DOHH2 (cell line): ENCODE data around the gene COL5A1.

Experiments used
- H3F3A ChIP-seq: fragments of 200-600 bp; sonication (generic), shearing (Covaris generic); 2 replicates; pipeline ENCODE4 v1.6.0; 2016; ENCODE audit warnings: antibody characterized with exemption, mild to moderate bottlenecking; ENCODE audit not compliant: control insufficient read depth, insufficient read depth
- H3K27ac ChIP-seq: fragments of 200-600 bp; sonication (generic); 2 replicates; pipeline ENCODE4 v1.5.1; 2014; ENCODE audit warnings: low read depth, mild to moderate bottlenecking, low read length, moderate library complexity
- H3K27me3 ChIP-seq: fragments of 200-600 bp; sonication (generic); 2 replicates; pipeline ENCODE4 v1.6.1; 2014; ENCODE audit warnings: mild to moderate bottlenecking, low read length, mixed read lengths; ENCODE audit not compliant: control insufficient read depth
- H3K36me3 ChIP-seq: fragments of 200-600 bp; sonication (generic); 2 replicates; pipeline ENCODE4 v1.6.1; 2014; ENCODE audit warnings: mild to moderate bottlenecking, low read length, moderate library complexity, mixed read lengths; ENCODE audit not compliant: control insufficient read depth
- H3K4me1 ChIP-seq: fragments of 200-600 bp; sonication (generic); 2 replicates; pipeline ENCODE4 v1.6.1; 2014; ENCODE audit warnings: mild to moderate bottlenecking, low read length, mixed read lengths; ENCODE audit not compliant: control insufficient read depth
- H3K4me2 ChIP-seq: fragments of 200-600 bp; sonication (generic); 2 replicates; pipeline ENCODE4 v1.6.0; 2014; ENCODE audit warnings: mild to moderate bottlenecking, low read length, moderate library complexity
- H3K4me3 ChIP-seq: fragments of 200-600 bp; sonication (generic); 2 replicates; pipeline ENCODE4 v1.5.1; 2014; ENCODE audit warnings: mild to moderate bottlenecking, low read length, mixed read lengths
- H3K79me2 ChIP-seq: fragments of 200-600 bp; sonication (generic); 2 replicates; pipeline ENCODE4 v1.6.1; 2014; ENCODE audit warnings: mild to moderate bottlenecking, low read length, mixed read lengths; ENCODE audit not compliant: control insufficient read depth
- H3K9me2 ChIP-seq: fragments of 200-600 bp; sonication (generic); replicated peaks from 2 replicates; pipeline ENCODE4 v1.6.1; 2014; ENCODE audit warnings: mild to moderate bottlenecking, low read length, mixed read lengths; ENCODE audit not compliant: control insufficient read depth
- H3K9me3 ChIP-seq: fragments of 200-600 bp; sonication (generic); 2 replicates; pipeline ENCODE4 v1.6.1; 2014; ENCODE audit warnings: antibody characterized with exemption, low read length, mixed read lengths; ENCODE audit not compliant: control insufficient read depth, insufficient read depth
- H4K20me1 ChIP-seq: fragments of 200-600 bp; sonication (generic); 2 replicates; pipeline ENCODE4 v1.6.0; 2014; ENCODE audit warnings: low read depth, mild to moderate bottlenecking, antibody characterized with exemption, low read length, moderate library complexity; ENCODE audit not compliant: control insufficient read depth, insufficient read depth
- EZH2phosphoT487 ChIP-seq: fragments of 200-600 bp; sonication (generic); IDR thresholded peaks from 2 replicates; pipeline ENCODE4 v1.6.1; 2017; ENCODE audit warnings: borderline replicate concordance, mild to moderate bottlenecking, antibody characterized with exemption, low read length, moderate library complexity, mixed read lengths
- TF ChIP-seq, protein P1 (sequence below): fragments of 200-600 bp; sonication (generic); IDR thresholded peaks from one replicate; pipeline ENCODE4 v1.5.1; 2014; ENCODE audit warnings: antibody characterized with exemption, mild to moderate bottlenecking, low read depth, low read length; ENCODE audit not compliant: poor library complexity, severe bottlenecking

Gene COL5A1

DNA sequence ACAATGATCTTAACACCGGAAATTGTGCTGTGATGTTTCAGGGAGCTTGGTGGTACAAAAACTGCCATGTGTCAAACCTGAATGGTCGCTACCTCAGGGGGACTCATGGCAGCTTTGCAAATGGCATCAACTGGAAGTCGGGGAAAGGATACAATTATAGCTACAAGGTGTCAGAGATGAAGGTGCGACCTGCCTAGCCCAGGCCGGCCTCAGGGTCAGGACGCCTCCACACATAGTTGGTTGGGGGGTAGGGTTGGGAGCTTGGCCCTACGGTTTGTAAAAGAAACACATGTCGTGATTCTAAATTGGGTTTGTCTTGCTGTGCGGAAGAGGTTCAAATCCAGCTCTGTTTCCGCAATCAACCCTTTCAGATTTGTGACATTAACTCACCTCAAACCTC lies 245.6 kb downstream of the COL5A1 start:
- H3K36me3 ChIP-seq: no peaks in the 10 kb centered on the region
- H3K9me2 ChIP-seq: no peaks in the 10 kb centered on the region
- no peaks in the 10 kb centered on the region for H3K9me3 ChIP-seq
- TF ChIP-seq, protein P1, sequence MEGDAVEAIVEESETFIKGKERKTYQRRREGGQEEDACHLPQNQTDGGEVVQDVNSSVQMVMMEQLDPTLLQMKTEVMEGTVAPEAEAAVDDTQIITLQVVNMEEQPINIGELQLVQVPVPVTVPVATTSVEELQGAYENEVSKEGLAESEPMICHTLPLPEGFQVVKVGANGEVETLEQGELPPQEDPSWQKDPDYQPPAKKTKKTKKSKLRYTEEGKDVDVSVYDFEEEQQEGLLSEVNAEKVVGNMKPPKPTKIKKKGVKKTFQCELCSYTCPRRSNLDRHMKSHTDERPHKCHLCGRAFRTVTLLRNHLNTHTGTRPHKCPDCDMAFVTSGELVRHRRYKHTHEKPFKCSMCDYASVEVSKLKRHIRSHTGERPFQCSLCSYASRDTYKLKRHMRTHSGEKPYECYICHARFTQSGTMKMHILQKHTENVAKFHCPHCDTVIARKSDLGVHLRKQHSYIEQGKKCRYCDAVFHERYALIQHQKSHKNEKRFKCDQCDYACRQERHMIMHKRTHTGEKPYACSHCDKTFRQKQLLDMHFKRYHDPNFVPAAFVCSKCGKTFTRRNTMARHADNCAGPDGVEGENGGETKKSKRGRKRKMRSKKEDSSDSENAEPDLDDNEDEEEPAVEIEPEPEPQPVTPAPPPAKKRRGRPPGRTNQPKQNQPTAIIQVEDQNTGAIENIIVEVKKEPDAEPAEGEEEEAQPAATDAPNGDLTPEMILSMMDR: no peak
- TF ChIP-seq EZH2phosphoT487: no peak
- H3K27ac ChIP-seq: no peak overlapping the region
- no peak overlapping the region for H3K4me2 ChIP-seq
- no peaks in the 10 kb centered on the region for H3K27me3 ChIP-seq
- H3K4me1 ChIP-seq: peaks cover 21% of the 10 kb centered on the region
- H3K79me2 ChIP-seq: no peaks in the 10 kb centered on the region
- no peaks in the 10 kb centered on the region for H4K20me1 ChIP-seq
- H3F3A ChIP-seq: no peaks in the 10 kb centered on the region
- no peak overlapping the region for H3K4me3 ChIP-seq

DNA sequence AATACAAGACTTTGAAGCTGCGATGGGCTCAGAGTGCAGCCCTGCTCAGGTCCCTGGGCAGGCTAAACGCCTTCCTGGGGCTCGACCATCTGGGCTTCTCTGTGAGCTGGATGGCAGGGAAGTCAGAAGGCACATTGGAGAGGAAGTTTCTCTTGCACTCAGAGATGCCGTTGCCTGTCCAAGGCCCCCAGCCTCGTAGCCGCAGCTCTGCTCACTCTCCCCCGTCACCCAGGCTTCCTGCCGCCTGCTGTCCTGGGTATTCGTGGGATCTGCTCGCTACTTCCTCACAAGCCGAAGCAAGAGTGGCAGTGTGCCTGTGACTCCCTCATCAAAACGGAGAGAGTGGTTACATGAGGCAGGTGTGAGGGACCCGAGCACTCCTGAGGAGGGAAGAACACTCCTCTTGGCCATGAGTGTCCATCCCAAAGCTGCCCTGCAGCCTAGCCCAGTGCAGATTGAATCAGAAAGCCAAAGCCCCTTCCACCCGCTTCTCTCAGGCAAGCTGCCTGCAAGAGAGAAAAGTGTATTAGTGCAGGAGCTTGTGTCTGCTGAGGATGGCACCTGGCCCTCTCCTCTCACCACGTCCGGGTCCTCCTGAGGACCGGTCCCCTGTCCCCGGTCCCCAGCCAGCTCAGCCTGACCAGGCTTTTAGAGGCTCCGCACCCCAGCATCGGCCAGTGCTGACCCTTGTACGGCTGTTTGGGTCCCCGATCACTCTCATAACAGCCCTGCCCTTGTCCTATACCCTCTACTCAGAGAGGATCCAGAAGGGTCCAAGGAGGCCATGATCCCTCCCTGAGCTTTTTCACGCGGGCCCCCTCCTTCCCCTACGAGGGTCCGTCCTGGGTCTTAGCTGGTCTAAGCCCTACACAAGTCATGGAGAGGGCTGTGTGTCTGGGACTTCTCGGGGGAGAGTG lies 246.3 kb downstream of the COL5A1 start:
- no peaks in the 10 kb centered on the region for H3K27me3 ChIP-seq
- H3K4me1 ChIP-seq: peaks cover 21% of the 10 kb centered on the region
- no peak overlapping the region for H3K4me3 ChIP-seq
- H4K20me1 ChIP-seq: no peaks in the 10 kb centered on the region
- H3K4me2 ChIP-seq: no peak overlapping the region
- no peaks in the 10 kb centered on the region for H3K9me2 ChIP-seq
- no peaks in the 10 kb centered on the region for H3F3A ChIP-seq
- no peaks in the 10 kb centered on the region for H3K9me3 ChIP-seq
- TF ChIP-seq, protein P1: no peak
- no peak for TF ChIP-seq EZH2phosphoT487
- no peaks in the 10 kb centered on the region for H3K36me3 ChIP-seq
- no peak overlapping the region for H3K27ac ChIP-seq
- H3K79me2 ChIP-seq: no peaks in the 10 kb centered on the region

GRCh38 chr9:134888603-134889190 lies 247.1 kb downstream of the COL5A1 start:
- no peaks in the 10 kb centered on the region for H3K9me3 ChIP-seq
- no peak overlapping the region for H3K4me2 ChIP-seq
- H3K4me1 ChIP-seq: peaks cover 21% of the 10 kb centered on the region
- H3K27me3 ChIP-seq: no peaks in the 10 kb centered on the region
- no peaks in the 10 kb centered on the region for H4K20me1 ChIP-seq
- H3K79me2 ChIP-seq: no peaks in the 10 kb centered on the region
- no peaks in the 10 kb centered on the region for H3F3A ChIP-seq
- H3K36me3 ChIP-seq: no peaks in the 10 kb centered on the region
- no peak overlapping the region for H3K27ac ChIP-seq
- H3K9me2 ChIP-seq: no peaks in the 10 kb centered on the region
- TF ChIP-seq EZH2phosphoT487: no peak
- TF ChIP-seq, protein P1: no peak
- no peak overlapping the region for H3K4me3 ChIP-seq
